Parathyroid adenoma (tissue), 2 donors: ENCODE measurements around the gene ANK3.

Source experiments
- H2AFZ ChIP-seq: fragments of 300-600 bp; sonication (generic); one replicate; pipeline ENCODE4 v1.7.0; 2017; ENCODE audit warnings: antibody characterized with exemption, mild to moderate bottlenecking
- H3K27ac ChIP-seq: fragments of 300-600 bp; sonication (generic); one replicate; pipeline ENCODE4 v1.7.0; 2017
- H3K27me3 ChIP-seq: fragments of 300-600 bp; sonication (generic); one replicate; pipeline ENCODE4 v1.7.0; 2017; ENCODE audit warnings: low read length; ENCODE audit not compliant: control insufficient read depth, insufficient read depth
- H3K36me3 ChIP-seq: fragments of 300-600 bp; sonication (generic); one replicate; pipeline ENCODE4 v1.7.0; 2017; ENCODE audit warnings: low read length; ENCODE audit not compliant: control insufficient read depth, insufficient read depth
- H3K4me1 ChIP-seq: fragments of 300-600 bp; sonication (generic); one replicate; pipeline ENCODE4 v1.7.0; 2017; ENCODE audit warnings: control low read depth
- H3K4me2 ChIP-seq: fragments of 300-600 bp; sonication (generic); one replicate; pipeline ENCODE4 v1.7.0; 2017; ENCODE audit warnings: low read length
- H3K4me3 ChIP-seq: fragments of 300-600 bp; sonication (generic); one replicate; pipeline ENCODE4 v1.7.0; 2017; ENCODE audit warnings: low read depth, low read length
- H3K79me2 ChIP-seq: fragments of 300-600 bp; sonication (generic); one replicate; pipeline ENCODE4 v1.7.0; 2017; ENCODE audit warnings: control low read depth
- H3K9ac ChIP-seq: fragments of 300-600 bp; sonication (generic); one replicate; pipeline ENCODE4 v1.7.0; 2017; ENCODE audit warnings: mild to moderate bottlenecking
- H3K9me3 ChIP-seq: fragments of 300-600 bp; sonication (generic); one replicate; pipeline ENCODE4 v1.7.0; 2017; ENCODE audit warnings: low read length; ENCODE audit not compliant: control insufficient read depth
- TF ChIP-seq, protein P1 (sequence below): fragments of 300-600 bp; sonication (generic); IDR thresholded peaks from one replicate; pipeline ENCODE4 v1.7.0; 2017; ENCODE audit warnings: antibody characterized with exemption, mild to moderate bottlenecking
- donor health status: primary hyperparathyroidism.

Gene ANK3

DNA sequence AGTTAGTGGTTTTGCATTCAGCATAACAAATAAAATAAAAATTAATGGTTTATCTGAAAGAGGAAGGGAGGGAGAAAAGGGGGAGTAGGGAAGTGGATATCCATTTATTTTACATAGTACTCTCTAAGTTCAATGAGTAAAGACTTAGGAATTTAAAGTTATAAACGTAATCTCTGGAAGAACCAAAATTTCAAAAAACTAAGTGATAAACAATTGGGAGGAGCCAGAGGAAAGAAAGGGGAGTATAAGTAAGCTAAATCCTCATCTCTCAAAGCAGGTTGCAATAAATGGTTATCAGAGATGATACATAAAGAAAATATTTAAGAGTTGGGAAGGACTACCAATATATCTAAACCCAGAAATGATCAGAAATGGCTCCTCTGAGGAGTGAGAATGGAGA is 46.4 kb downstream of the ANK3 start:
- no peak overlapping the region for H3K4me2 ChIP-seq
- H3K27ac ChIP-seq = no peak overlapping the region
- no peak overlapping the region for H3K9ac ChIP-seq
- peaks cover under 1% of the 10 kb centered on the region for H3K4me1 ChIP-seq
- H3K79me2 ChIP-seq = no peaks in the 10 kb centered on the region
- H3K36me3 ChIP-seq = no peaks in the 10 kb centered on the region
- H3K4me3 ChIP-seq = no peak overlapping the region
- H3K27me3 ChIP-seq = no peaks in the 10 kb centered on the region
- TF ChIP-seq, protein P1, sequence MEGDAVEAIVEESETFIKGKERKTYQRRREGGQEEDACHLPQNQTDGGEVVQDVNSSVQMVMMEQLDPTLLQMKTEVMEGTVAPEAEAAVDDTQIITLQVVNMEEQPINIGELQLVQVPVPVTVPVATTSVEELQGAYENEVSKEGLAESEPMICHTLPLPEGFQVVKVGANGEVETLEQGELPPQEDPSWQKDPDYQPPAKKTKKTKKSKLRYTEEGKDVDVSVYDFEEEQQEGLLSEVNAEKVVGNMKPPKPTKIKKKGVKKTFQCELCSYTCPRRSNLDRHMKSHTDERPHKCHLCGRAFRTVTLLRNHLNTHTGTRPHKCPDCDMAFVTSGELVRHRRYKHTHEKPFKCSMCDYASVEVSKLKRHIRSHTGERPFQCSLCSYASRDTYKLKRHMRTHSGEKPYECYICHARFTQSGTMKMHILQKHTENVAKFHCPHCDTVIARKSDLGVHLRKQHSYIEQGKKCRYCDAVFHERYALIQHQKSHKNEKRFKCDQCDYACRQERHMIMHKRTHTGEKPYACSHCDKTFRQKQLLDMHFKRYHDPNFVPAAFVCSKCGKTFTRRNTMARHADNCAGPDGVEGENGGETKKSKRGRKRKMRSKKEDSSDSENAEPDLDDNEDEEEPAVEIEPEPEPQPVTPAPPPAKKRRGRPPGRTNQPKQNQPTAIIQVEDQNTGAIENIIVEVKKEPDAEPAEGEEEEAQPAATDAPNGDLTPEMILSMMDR = no peak
- no peaks in the 10 kb centered on the region for H3K9me3 ChIP-seq
- no peak overlapping the region for H2AFZ ChIP-seq

DNA sequence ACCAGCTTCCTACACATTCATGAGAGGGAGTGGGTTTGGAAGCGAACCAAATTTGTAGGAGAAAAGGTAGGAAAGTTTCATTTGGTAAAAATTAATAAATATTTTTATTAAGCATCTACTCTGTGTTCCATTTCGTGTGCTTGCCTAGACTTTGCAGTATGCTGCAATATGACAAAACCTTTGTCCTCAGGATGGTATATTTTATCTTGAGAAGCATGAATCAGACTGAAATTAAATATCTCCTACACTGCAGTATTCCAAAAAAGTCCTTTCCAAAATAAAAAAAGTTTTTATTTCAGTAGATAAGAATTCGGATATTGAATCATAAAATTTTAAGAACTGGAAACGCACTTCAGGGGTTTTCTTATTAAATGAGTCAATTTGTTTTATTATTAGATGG is 47.7 kb downstream of the ANK3 start:
- no peak overlapping the region for H3K27ac ChIP-seq
- TF ChIP-seq, protein P1 = no peak

DNA sequence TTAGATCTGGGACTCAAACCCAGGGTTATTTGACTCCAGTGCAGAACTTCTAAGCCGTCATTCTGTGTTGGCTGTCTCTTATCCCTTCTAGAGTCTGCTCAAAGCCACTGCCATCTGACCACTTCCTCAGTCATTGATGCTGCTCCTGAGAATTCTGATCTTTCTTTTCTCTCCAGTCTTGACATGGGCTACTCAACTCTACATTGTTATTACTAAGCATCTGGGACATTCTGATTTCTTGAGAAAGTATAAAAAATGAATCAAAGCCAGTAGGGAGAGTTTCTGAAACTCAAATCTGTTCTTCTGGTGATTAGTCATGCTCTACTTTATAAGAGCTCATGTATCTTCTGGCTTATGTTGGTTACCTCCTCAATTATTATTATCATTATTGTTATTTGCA is 48.7 kb downstream of the ANK3 start:
- no peak overlapping the region for H3K9ac ChIP-seq
- H3K4me2 ChIP-seq = no peak overlapping the region
- no peak overlapping the region for H3K27ac ChIP-seq
- H3K27me3 ChIP-seq = no peaks in the 10 kb centered on the region
- H3K4me1 ChIP-seq = peaks cover 6% of the 10 kb centered on the region
- H3K9me3 ChIP-seq = no peaks in the 10 kb centered on the region
- H2AFZ ChIP-seq = no peak overlapping the region
- H3K4me3 ChIP-seq = no peak overlapping the region
- TF ChIP-seq, protein P1 = no peak
- H3K36me3 ChIP-seq = no peaks in the 10 kb centered on the region
- no peaks in the 10 kb centered on the region for H3K79me2 ChIP-seq

More for the DNA sequence above, 47.7 kb downstream of the ANK3 start:
- Histone ChIP-seq H3K4me3 (no peak overlapping the region), H3K36me3 (no peaks in the 10 kb centered on the region), H3K4me2 (no peak overlapping the region), H3K27me3 (no peaks in the 10 kb centered on the region), H3K79me2 (no peaks in the 10 kb centered on the region), H3K9me3 (no peaks in the 10 kb centered on the region), H3K4me1 (peaks cover 6% of the 10 kb centered on the region), H2AFZ (no peak overlapping the region), H3K9ac (no peak overlapping the region)

DNA sequence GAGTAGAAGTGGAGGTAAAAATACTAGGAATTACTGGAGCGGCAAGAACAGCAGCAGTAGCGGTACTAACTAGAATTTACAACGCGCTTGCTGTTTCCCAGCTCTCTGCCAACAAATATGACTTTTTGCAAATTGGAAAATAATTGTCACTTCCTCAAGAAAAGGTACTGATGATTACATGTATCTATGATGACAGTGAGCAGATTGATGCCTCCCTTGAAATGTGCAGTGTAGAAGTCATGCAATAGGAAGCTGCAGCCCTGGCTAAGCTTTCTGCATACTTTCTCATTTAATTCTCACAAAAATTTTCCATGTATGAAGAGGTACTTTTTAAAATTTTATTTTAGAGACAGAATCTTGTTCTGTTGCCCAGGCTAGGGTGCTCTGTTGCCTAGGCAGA is 49.9 kb downstream of the ANK3 start:
- TF ChIP-seq, protein P1 = no peak
- H3K4me3 ChIP-seq = no peak overlapping the region
- H3K79me2 ChIP-seq = no peaks in the 10 kb centered on the region
- H2AFZ ChIP-seq = no peak overlapping the region
- H3K27ac ChIP-seq = no peak overlapping the region
- no peaks in the 10 kb centered on the region for H3K27me3 ChIP-seq
- no peak overlapping the region for H3K4me2 ChIP-seq
- no peaks in the 10 kb centered on the region for H3K9me3 ChIP-seq
- H3K36me3 ChIP-seq = no peaks in the 10 kb centered on the region
- H3K9ac ChIP-seq = no peak overlapping the region
- H3K4me1 ChIP-seq = peaks cover 6% of the 10 kb centered on the region

DNA sequence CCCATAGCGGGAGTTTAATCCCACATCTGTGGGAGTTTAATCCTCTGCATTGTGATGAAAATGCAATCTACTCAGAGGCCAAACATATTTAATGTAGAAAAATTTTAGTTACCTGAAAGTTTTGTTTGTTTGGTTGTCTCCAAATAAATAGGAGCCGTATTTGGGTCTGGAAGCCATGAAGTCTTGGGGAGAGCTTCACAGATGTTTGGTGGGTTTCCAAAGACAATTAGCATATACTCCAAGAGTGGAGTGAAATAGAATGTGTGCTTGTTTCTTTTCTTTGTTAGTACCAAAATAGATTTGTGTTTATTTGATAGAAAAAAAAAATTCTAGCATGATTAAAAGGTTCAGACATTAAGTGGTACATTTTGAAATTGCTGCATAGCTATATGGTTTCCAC is 50.9 kb downstream of the ANK3 start:
- Histone ChIP-seq H3K9ac (no peak overlapping the region), H3K27ac (no peak overlapping the region), H3K4me1 (peaks cover 6% of the 10 kb centered on the region)

More for the DNA sequence above, 50.9 kb downstream of the ANK3 start:
- Histone ChIP-seq H2AFZ (no peak overlapping the region), H3K36me3 (no peaks in the 10 kb centered on the region), H3K9me3 (no peaks in the 10 kb centered on the region), H3K27me3 (no peaks in the 10 kb centered on the region), H3K4me3 (no peak overlapping the region), H3K4me2 (no peak overlapping the region), H3K79me2 (no peaks in the 10 kb centered on the region)
- TF ChIP-seq, protein P1 = no peak
